TTC549 (cell line): ENCODE data around the gene NCS1.

Source experiments
- FAIRE-seq: peaks from 2 replicates; lab custom pipeline; 2012; peaks lifted over from hg19 to GRCh38; lab: Jason Lieb, UNC

The NCS1 gene

DNA sequence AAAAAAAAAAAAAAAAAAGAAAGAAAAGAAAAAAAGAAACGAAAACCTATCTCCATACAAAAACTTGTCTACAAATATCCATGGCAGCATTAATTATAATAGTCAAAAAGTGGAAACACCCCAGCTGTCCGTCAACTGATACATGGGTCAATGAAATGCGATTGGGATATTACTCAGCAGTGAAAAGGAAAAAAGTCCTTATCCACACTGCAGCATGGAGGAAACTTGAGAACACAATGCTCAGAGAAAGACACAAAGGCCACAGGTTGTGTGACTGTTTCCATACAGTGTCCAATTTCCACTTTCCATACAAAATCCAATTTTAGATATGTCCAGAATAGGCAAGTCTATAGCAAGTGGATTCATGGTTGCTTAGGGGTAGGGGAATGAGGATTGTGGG is 24.3 kb upstream of the NCS1 start:
- no peak for FAIRE-seq

- no peak for FAIRE-seq
Measured at GRCh38 chr9:130149031-130149430, 23.2 kb upstream of the NCS1 start.

DNA sequence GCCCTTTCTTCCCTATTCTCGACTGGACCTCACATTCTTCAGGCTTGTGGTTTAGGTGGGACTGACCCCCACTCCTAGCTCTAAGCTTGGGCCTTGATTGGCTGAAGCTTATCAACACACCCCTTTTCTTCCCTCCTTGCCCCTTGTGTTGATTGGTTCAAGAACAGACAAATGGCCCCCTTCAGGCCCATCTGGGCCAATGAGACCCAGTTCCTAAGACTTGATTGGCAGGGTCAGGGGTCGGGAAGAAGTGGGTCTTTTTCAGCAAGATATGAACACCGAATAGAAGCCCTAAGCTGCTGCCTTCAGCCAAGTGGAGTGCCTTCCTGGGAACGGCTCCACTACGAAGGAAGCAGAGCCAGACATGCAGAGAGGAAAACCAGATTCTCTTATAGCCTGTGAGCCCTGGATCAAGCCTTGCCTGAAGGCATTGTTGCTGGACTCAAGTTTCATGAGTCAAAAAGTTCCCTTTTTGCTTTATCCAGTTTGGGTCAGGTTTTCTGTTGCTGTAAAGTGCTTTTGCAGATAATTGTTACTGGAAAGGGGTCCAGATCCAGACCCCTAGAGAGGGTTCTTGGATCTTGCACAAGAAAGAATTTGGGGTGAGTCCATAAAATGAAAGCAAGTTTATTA is 22.4 kb upstream of the NCS1 start:
- no peak for FAIRE-seq

GRCh38 chr9:130150779-130151382 is 21.3 kb upstream of the NCS1 start:
- no peak for FAIRE-seq

DNA sequence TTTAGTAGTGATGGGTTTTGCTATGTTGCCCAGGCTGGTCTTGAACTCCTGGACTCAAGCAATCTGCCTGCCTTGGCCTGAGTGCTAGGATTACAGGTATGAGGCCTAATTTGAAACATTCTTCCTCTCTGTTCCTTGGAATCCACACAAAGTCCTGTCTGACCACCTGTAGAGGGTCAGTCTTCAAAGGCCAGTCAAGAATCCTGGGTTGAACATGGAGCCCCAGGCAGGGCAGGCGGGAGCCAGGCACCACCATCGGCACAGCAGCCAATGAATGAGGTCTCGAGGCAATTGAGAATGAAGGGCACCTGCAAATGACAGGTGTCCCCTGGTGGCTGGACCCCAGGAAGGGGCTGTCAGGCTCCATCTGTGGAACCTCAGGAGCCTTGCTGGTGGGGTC is 17.4 kb upstream of the NCS1 start:
- no peak for FAIRE-seq

GRCh38 chr9:130155647-130156046 is 16.6 kb upstream of the NCS1 start:
- no peak for FAIRE-seq

- no peak for FAIRE-seq
Measured at GRCh38 chr9:130156672-130157071, 15.5 kb upstream of the NCS1 start.

DNA sequence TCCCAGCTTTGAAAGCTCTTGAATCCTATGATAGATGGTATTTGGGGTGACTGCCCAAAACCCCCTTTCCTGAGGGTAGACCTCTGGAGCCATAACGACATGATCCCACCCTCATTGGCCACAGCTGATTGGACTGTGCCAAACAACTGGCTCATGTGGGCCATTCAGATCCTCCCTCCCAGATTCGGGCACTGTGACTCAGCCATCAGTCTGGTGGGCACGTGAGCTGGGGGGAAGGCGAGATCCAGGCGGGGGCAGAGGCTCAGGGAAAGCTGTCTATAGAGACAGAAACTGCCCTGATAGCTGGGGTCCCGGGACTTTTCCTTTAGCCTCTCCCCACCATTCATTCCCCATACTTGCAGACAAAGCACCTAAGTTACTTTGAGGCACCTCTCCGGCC is 15.1 kb upstream of the NCS1 start:
- no peak for FAIRE-seq

DNA sequence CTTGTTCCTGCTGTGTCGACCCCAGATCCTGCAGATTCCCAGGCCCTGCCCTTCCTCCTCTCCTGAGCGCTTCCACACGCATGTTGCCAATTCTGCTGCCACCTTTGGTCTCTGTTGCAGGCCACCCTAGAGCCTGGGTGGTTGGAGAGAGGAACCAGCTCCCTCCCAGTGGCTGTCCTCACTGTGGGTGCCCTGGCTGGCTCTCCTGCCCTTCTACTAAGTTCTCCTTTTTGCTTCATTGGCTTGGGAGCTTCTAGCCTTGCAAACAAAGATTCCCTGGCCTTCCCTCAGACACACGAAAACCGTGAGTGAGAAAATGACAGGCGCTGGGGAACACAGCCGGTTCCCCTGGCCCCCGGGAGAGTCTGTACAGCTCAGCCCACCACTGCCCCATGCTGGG is 14.2 kb upstream of the NCS1 start:
- no peak for FAIRE-seq

DNA sequence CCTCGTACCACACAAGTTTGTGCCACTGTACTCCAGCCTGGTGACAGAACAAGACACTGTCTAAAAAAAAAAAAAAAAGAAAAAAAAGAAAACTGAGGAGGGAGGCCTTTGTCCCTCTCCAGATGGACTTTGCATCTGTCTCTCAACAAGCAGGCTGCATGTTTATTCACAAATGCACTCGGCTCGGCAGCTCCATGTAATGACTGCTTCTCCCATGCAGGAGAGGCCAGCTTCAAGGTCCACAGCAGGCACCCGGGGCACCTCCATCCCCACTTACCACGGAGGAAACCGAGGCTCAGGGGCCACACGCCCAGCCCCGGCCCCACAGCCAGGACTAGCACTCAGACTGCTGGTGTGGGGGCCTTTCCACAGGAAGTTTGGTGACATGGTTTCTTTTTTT is 13.1 kb upstream of the NCS1 start:
- no peak for FAIRE-seq

DNA sequence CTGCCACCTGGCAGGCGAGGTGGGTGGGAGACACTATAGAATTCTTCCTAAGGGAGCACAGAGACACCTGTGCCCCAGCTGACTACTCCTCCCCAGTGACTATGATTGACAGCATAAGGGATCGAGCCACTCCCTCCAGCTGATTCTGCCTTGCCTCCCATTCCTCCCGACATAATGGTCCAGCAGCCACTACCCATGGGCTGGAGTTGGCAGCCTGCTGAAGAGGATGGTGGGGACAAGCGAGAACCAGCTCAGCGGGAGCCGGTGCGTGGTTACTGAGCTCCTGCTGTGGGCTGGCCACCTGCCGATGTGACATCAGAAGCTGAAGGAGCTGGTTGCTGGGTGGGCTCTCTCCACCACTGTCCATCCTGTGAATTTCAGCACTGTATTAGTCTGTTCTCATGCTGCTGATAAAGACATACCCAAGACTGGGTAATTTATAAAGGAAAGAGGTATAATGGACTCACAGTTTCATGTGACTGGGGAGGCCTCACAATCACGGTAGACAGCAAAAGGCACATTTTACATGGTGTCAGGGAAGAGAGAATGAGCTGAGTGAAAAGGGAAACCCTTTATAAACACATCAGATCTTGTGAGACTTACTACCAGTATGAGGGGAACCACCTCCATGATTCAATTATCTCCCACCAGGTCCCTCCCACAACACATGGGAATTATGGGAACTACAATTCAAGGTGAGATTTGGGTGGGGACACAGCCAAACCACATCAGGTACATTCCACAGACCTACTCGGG is 12.1 kb upstream of the NCS1 start:
- no peak for FAIRE-seq

GRCh38 chr9:130160862-130161470 is 11.2 kb upstream of the NCS1 start:
- no peak for FAIRE-seq

DNA sequence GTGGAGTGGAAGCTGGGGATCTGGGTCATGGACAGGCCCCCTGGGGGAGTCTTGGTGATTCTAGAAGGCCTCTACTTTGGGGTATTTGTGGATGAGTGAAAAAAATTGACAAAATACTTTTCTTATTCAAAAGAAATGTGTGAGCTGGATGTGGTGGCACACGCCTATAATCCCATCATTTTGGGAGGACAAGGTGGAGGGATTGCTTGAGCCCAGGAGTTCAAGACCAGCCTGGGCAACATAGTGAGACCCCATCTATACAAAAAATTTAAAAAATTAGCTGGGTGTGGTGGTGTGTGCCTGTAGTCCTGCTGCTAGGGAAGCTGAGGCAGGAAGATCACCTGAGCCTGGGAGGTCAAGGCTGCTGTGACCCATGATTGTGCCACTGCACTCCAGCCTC is 6.6 kb upstream of the NCS1 start:
- no peak for FAIRE-seq

- FAIRE-seq, result no peak
Measured at GRCh38 chr9:130166399-130166798, 5.8 kb upstream of the NCS1 start.

DNA sequence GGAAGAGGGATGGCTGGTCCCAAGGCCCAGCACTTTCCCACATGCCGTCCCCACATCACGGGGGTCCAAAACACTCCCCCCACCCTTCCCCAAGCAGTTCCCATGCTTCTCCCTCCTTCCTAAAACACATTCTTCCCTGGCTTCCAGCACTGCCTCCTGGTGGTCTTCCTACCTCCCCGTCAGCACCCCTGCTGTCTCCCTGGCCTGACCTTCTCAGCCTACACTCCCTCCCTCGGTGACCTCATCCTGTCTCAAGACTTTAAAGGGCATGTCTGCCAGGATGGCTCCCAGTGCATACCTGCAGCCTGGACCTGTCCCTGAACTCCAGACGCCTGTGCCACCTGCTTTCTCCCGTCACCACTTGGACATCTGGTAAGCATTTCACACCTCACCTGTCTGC is 4.3 kb upstream of the NCS1 start:
- no peak for FAIRE-seq

- no peak for FAIRE-seq
Measured at GRCh38 chr9:130171226-130172148, 717 bp upstream of the NCS1 start.

DNA sequence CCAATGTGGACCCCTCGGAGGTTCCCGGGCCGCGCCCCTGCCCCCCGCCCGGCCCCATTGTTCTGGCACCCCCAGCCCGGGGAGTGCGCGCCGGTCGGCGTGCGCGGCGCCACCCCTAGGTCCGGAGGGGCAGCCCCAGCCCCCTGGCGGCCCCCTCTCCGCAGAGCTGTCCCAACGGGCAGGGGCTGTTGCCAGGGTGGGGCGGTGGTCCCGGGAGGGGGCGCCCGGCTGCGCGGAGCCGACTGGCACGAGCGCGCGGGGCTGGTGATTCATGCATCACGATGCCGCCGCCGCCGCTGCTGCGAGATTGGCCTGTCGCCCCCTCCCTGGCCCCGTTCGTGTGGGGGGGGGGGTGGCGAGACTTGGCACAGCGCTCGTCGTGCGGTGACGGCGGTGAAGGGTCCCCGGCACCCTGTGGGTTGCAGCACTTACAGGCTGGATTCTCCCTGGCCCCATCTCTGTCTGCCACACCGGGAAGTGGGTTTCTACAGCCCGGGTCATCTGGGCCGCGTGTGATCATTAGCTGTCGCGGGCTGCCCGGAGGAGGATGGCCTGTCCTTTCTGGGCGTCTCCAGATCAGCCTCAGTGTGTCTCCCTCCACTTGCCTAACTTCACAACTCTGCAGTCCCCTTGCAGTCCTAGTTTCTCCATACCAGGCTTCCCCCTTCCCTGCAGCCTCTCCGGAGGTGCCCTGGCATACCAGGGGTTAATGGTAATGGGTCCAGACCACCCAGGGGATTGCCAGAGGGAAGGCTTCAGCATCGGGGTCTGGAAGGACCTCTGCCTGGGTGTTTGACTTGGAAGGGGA is 858 bp downstream of the NCS1 start:
- FAIRE-seq, result no peak

DNA sequence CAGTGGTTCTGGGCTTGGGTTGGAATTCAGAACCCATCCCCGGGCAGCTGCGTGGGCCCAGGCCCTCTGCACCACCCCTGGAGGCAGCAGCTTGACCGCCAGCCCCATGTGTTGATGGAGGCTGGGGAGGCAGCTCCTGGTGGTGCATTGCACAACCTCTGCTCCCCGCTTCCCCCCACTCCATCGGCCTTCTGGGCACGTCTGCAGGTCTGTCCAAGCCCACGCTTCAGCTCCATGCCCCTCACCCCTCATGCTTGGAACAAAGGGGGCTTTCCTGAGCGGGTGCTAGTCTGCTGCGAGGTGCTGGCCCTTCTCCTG is 1.4 kb downstream of the NCS1 start:
- FAIRE-seq, result no peak

DNA sequence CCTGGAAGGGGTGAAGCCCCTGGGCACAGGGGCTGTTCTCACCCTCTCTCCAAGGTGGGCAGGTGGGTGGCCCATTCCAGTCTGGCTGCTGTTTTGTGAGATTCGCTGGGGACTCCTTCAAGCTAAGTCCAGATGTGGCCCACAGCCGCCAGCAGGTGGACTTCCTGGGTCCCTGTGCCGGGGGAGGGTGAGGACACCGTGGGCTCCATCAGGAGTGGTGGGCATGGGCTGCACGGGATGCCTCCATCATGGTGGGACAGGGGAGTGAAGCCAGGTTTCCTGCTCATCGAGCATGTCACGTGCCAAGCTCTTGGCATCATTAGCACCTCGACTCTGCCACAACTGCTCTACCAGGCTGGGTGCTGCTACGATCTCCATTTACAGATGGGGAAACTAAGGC is 1.8 kb downstream of the NCS1 start:
- FAIRE-seq, result no peak

GRCh38 chr9:130174920-130175321 is 2.7 kb downstream of the NCS1 start:
- FAIRE-seq, result no peak

DNA sequence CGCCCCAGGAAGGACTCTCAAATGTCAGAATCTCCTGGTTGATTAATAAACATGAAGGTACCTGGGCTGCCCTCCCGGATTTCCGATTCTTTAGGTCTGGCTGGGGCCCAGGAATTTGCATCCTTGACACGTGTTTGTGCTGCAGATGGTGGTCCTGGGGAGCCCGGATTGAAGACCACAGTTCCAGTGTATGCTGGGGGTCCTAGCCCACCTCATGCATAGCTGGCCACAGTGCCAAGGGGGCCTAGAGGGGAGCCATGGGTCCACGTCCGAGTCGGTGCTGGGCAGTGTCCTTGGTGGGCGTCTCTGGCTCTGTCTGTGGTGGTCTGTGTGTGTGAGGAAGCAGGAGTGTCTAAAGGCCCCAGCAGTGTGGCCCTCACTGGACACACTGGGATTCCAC is 3.2 kb downstream of the NCS1 start:
- no peak for FAIRE-seq

- no peak for FAIRE-seq
Measured at GRCh38 chr9:130176760-130177159, 4.6 kb downstream of the NCS1 start.
